WTC11 (cell line): ENCODE measurements around the gene FAF1. TPM values are rescaled to one million over a fixed set of nuclear protein-coding genes. Genes with fewer than 3 reads are reported as not detected.

Experiments
- ATAC-seq: fragments of 200-7000 bp; cut with Tn5 transposase; 2 replicates; pipeline ENCODE4 v1.10.0; 2021; ENCODE audit warnings: mild to moderate bottlenecking, moderate library complexity
- CTCF ChIA-PET: fragments of 300-600 bp; sonication (Branson Sonifier 250); formaldehyde crosslinking; loops from one replicate; lab custom pipeline; 2021; ENCODE audit warnings: antibody characterized with exemption; lab: Charles Lee
- POLR2A ChIA-PET: fragments of 350-600 bp; sonication (Branson Sonifier 250); formaldehyde crosslinking; loops from one replicate; lab custom pipeline; 2021; ENCODE audit warnings: antibody characterized with exemption; lab: Charles Lee
- DNase-seq: peaks from one replicate; pipeline ENCODE4 v3.0.0; 2021; ENCODE audit warnings: low spot score
- H3K27ac Mint-ChIP-seq: 2 replicates; pipeline ENCODE4 v1.8.0; 2021; ENCODE audit warnings: mixed read lengths
- H3K27me3 Mint-ChIP-seq: 2 replicates; pipeline ENCODE4 v1.8.0; 2021; ENCODE audit warnings: low read depth, mild to moderate bottlenecking, moderate library complexity, mixed read lengths
- H3K36me3 Mint-ChIP-seq: 2 replicates; pipeline ENCODE4 v1.8.0; 2021; ENCODE audit warnings: mixed read lengths
- H3K4me1 Mint-ChIP-seq: 2 replicates; pipeline ENCODE4 v1.8.0; 2022; ENCODE audit warnings: mixed read lengths
- H3K4me3 Mint-ChIP-seq: 2 replicates; pipeline ENCODE4 v1.8.0; 2021; ENCODE audit warnings: mild to moderate bottlenecking, moderate library complexity, mixed read lengths
- H3K9me3 Mint-ChIP-seq: 2 replicates; pipeline ENCODE4 v1.8.0; 2021; ENCODE audit warnings: mixed read lengths
- ESRRA ChIP-seq: sonication (generic); formaldehyde crosslinking; IDR thresholded peaks from 2 replicates; pipeline ENCODE4 v1.8.1; 2022; ENCODE audit warnings: mild to moderate bottlenecking, missing genetic modification reagents, borderline replicate concordance
- FOXK1 ChIP-seq: sonication (generic); formaldehyde crosslinking; IDR thresholded peaks from 2 replicates; pipeline ENCODE4 v1.8.0; 2022; ENCODE audit warnings: mild to moderate bottlenecking, moderate library complexity, missing genetic modification reagents
- GABPB1 ChIP-seq: sonication (generic); formaldehyde crosslinking; IDR thresholded peaks from 2 replicates; pipeline ENCODE4 v1.8.1; 2023; ENCODE audit warnings: mild to moderate bottlenecking, missing genetic modification reagents
- HMGXB4 ChIP-seq: sonication (generic); formaldehyde crosslinking; IDR thresholded peaks from 2 replicates; pipeline ENCODE4 v1.8.1; 2023; ENCODE audit warnings: mild to moderate bottlenecking, moderate library complexity, missing genetic modification reagents
- IRF2 ChIP-seq: sonication (generic); formaldehyde crosslinking; IDR thresholded peaks from 2 replicates; pipeline ENCODE4 v1.8.0; 2022; ENCODE audit warnings: low read depth, missing genetic modification reagents, borderline replicate concordance
- JAZF1 ChIP-seq: fragments of 250-450 bp; sonication (Bioruptor Pico); IDR thresholded peaks from 2 replicates; pipeline ENCODE4 v1.9.0; 2021; ENCODE audit warnings: moderate library complexity, mild to moderate bottlenecking, inconsistent platforms
- MAX ChIP-seq: sonication (generic); formaldehyde crosslinking; IDR thresholded peaks from 2 replicates; pipeline ENCODE4 v1.8.0; 2022; ENCODE audit warnings: mild to moderate bottlenecking, missing genetic modification reagents
- MYBL2 ChIP-seq: sonication (generic); formaldehyde crosslinking; IDR thresholded peaks from 2 replicates; pipeline ENCODE4 v1.8.1; 2023; ENCODE audit warnings: mild to moderate bottlenecking, moderate library complexity, missing genetic modification reagents
- NFE2L1 ChIP-seq: sonication (generic); formaldehyde crosslinking; IDR thresholded peaks from 2 replicates; pipeline ENCODE4 v1.8.1; 2023; ENCODE audit warnings: missing genetic modification reagents
- NFYB ChIP-seq: sonication (generic); formaldehyde crosslinking; conservative IDR thresholded peaks from 2 replicates; pipeline ENCODE4 v1.8.0; 2022; ENCODE audit warnings: low read depth, missing genetic modification reagents
- NR3C1 ChIP-seq: sonication (generic); formaldehyde crosslinking; conservative IDR thresholded peaks from 2 replicates; pipeline ENCODE4 v1.8.1; 2023; ENCODE audit warnings: low read depth, mild to moderate bottlenecking, missing genetic modification reagents
- PRRX2 ChIP-seq: fragments of 250-450 bp; sonication (Bioruptor Pico); IDR thresholded peaks from 2 replicates; pipeline ENCODE4 v1.8.0; 2021; ENCODE audit warnings: mild to moderate bottlenecking
- RORB ChIP-seq: fragments of 250-450 bp; sonication (Bioruptor Pico); IDR thresholded peaks from 2 replicates; pipeline ENCODE4 v1.9.0; 2021; ENCODE audit warnings: mild to moderate bottlenecking
- SP1 ChIP-seq: sonication (generic); formaldehyde crosslinking; conservative IDR thresholded peaks from 2 replicates; pipeline ENCODE4 v1.8.1; 2022; ENCODE audit warnings: missing genetic modification reagents
- TEAD4 ChIP-seq: sonication (generic); formaldehyde crosslinking; IDR thresholded peaks from 2 replicates; pipeline ENCODE4 v1.8.0; 2022; ENCODE audit warnings: mild to moderate bottlenecking, missing genetic modification reagents
- USF2 ChIP-seq: sonication (generic); formaldehyde crosslinking; IDR thresholded peaks from 2 replicates; pipeline ENCODE4 v1.8.1; 2023; ENCODE audit warnings: mild to moderate bottlenecking, missing genetic modification reagents, moderate library complexity
- ZBTB21 ChIP-seq: sonication (generic); formaldehyde crosslinking; IDR thresholded peaks from 2 replicates; pipeline ENCODE4 v1.8.1; 2023; ENCODE audit warnings: mild to moderate bottlenecking, missing genetic modification reagents, borderline replicate concordance
- ZBTB43 ChIP-seq: sonication (generic); formaldehyde crosslinking; IDR thresholded peaks from 2 replicates; pipeline ENCODE4 v1.8.1; 2023; ENCODE audit warnings: mild to moderate bottlenecking, missing genetic modification reagents
- ZNF416 ChIP-seq: fragments of 250-450 bp; sonication (Bioruptor Pico); IDR thresholded peaks from 2 replicates; pipeline ENCODE4 v1.9.0; 2021; ENCODE audit warnings: mild to moderate bottlenecking, inconsistent platforms
- ZNF423 ChIP-seq: fragments of 250-450 bp; sonication (Bioruptor Pico); IDR thresholded peaks from 2 replicates; pipeline ENCODE4 v2.1.2; 2022; ENCODE audit warnings: mild to moderate bottlenecking, moderate library complexity
- ZNF425 ChIP-seq: fragments of 250-450 bp; sonication (Bioruptor Pico); conservative IDR thresholded peaks from 2 replicates; pipeline ENCODE4 v1.9.0; 2021; ENCODE audit warnings: mild to moderate bottlenecking
- total RNA-seq: library from RNA; stranded (reverse); gene quantifications from 3 replicates; pipeline ENCODE4 v1.2.3, GENCODE V29; 2021

Gene FAF1
- total RNA-seq, 1 experiment from 2014 or later = 53.5 TPM

GRCh38 chr1:50421768-50422674, 538.0 kb downstream of the FAF1 start:
- DNase-seq = peak; percentile 33
- no peak overlapping the region for H3K27ac Mint-ChIP-seq
- no peaks in the 10 kb centered on the region for H3K9me3 Mint-ChIP-seq
- CTCF ChIA-PET = interaction anchor here (0.8 to 1.3 kb wide), 3 partner anchors 9 to 74 kb away, joined by 3 to 4 read pairs (median 3); no protein-coding TSS in a partner anchor
- no peak for TF ChIP-seq ESRRA (CRISPR knock-in tag)
- no peak for TF ChIP-seq PRRX2
- TF ChIP-seq ZNF416 (CRISPR knock-in tag) = no peak
- peaks cover 7% of the 10 kb centered on the region for H3K36me3 Mint-ChIP-seq
- ATAC-seq = no peak
- H3K4me1 Mint-ChIP-seq = peaks cover 62% of the 10 kb centered on the region
- POLR2A ChIA-PET = interaction anchor here (0.9 to 1.3 kb wide), 2 partner anchors 8 to 9 kb away, joined by 3 to 4 read pairs; no protein-coding TSS in a partner anchor
- H3K4me3 Mint-ChIP-seq = peak overlapping the region; percentile 75
- H3K27me3 Mint-ChIP-seq = peaks cover 97% of the 10 kb centered on the region

- no peaks in the 10 kb centered on the region for H3K9me3 Mint-ChIP-seq
- H3K4me1 Mint-ChIP-seq = peaks cover 68% of the 10 kb centered on the region
- DNase-seq = peak; percentile 37
- CTCF ChIA-PET = interaction anchor here (1.3 kb wide), 1 partner anchor 51 kb away, joined by 4 read pairs; no protein-coding TSS in a partner anchor
- H3K27me3 Mint-ChIP-seq = peaks cover 97% of the 10 kb centered on the region
- peak overlapping the region; percentile 75 for H3K4me3 Mint-ChIP-seq
- TF ChIP-seq NFYB (CRISPR knock-in tag) (no peak), HMGXB4 (CRISPR knock-in tag) (0 out of 2 replicates have a peak, but pooled peaks have one; percentile 12)
- TF ChIP-seq, all 79 proteins: peak for 1
- no peak for ATAC-seq
- POLR2A ChIA-PET = interaction anchor here (1.3 kb wide), 1 partner anchor 8 kb away, joined by 3 read pairs; no protein-coding TSS in a partner anchor
- Mint-ChIP-seq H3K27ac (no peak overlapping the region), H3K36me3 (peaks cover 7% of the 10 kb centered on the region)
These were observed 538.7 kb downstream of the FAF1 start for GRCh38 chr1:50421366-50421748.

GRCh38 chr1:50420689-50421365, 539.2 kb downstream of the FAF1 start:
- Mint-ChIP-seq H3K4me1 (peaks cover 67% of the 10 kb centered on the region), H3K9me3 (no peaks in the 10 kb centered on the region), H3K4me3 (peak overlapping the region; percentile 57), H3K27ac (no peak overlapping the region), H3K36me3 (peaks cover 7% of the 10 kb centered on the region), H3K27me3 (peaks cover 97% of the 10 kb centered on the region)
- ChIA-PET CTCF (no interaction called here), POLR2A (interaction anchor here (1.3 kb wide), 1 partner anchor 9 kb away, joined by 3 read pairs; no protein-coding TSS in a partner anchor)
- ATAC-seq = peak; percentile 5
- DNase-seq = peak; percentile 70
- TF ChIP-seq ZBTB21 (no peak), ZBTB43 (CRISPR knock-in tag) (peak; percentile 44; the same call in 1 of the 2 replicates), HMGXB4 (CRISPR knock-in tag) (0 out of 2 replicates have a peak, but pooled peaks have one; percentile 31), MAX (CRISPR knock-in tag) (peak; percentile 74; the same call in 1 of the 2 replicates), TEAD4 (0 out of 2 replicates have a peak, but pooled peaks have one; percentile 27), RORB (CRISPR knock-in tag) (no peak), JAZF1 (CRISPR knock-in tag) (no peak), NFE2L1 (CRISPR knock-in tag) (peak; percentile 15; the same call in 1 of the 2 replicates), USF2 (CRISPR knock-in tag) (peak; percentile 30; the same call in 1 of the 2 replicates), IRF2 (CRISPR knock-in tag) (no peak), SP1 (0 out of 2 replicates have a peak, but pooled peaks have one; percentile 20), MYBL2 (0 out of 2 replicates have a peak, but pooled peaks have one; percentile 36), GABPB1 (CRISPR knock-in tag) (no peak), ZNF423 (CRISPR knock-in tag) (no peak), FOXK1 (CRISPR knock-in tag) (no peak), ZNF425 (CRISPR knock-in tag) (no peak), NR3C1 (CRISPR knock-in tag) (no peak)
